Brain pericyte (primary cell): ENCODE measurements around the gene CNIH3.

Source experiments
- DNase-seq: peaks from one replicate; pipeline ENCODE4 v3.0.0-alpha.2; 2012; ENCODE audit warnings: low read depth, low spot score

CNIH3 gene

GRCh38 chr1:224743608-224744164 lies 127.6 kb downstream of the CNIH3 start:
- no peak for DNase-seq

- DNase-seq = no peak
These were observed 128.4 kb downstream of the CNIH3 start for GRCh38 chr1:224744521-224744920.

- DNase-seq = no peak
These were observed 129.3 kb downstream of the CNIH3 start for GRCh38 chr1:224745394-224745793.

GRCh38 chr1:224745924-224746323 lies 129.8 kb downstream of the CNIH3 start:
- DNase-seq = no peak

GRCh38 chr1:224747578-224747977 lies 131.5 kb downstream of the CNIH3 start:
- no peak for DNase-seq

DNA sequence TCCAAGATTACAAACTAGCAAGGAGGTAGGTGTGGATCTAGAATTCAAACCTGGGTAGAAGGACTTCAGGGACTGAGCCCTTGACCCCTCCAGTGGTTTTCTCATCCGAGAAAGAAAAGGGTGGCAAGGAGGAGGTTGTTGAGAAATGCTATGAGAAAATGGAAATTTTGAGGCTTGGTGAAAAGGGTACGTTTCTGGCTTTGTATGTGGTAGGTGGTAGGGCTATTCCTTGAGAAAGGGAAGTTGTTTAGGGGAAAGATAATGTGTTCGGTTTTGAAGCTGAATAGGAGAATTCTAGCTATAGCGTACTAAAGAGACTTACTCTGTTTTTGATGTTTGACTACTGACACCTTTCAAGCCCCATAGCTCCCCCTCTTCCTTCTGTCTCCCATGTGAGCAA lies 133.8 kb downstream of the CNIH3 start:
- DNase-seq = no peak

GRCh38 chr1:224751624-224752311 lies 135.7 kb downstream of the CNIH3 start:
- DNase-seq = no peak

DNA sequence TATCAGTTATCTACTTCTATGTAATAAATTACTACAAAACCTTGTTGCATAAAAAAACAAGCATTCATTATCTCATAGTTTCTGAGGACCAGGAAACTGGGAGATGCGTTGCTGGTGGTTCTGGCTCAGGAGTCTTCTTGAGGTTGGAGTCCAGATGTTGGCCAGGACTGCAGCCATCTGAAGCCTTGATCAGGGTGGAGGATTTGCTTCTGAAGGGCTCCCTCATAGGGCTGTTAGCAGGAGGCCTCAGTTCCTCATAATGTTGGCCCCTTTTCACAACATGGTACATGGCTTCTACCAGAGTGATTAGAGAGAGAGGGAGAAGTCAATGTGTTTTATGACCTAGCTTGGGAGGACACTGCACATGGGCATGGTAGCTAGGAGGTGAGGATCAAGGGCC lies 137.4 kb downstream of the CNIH3 start:
- DNase-seq = no peak

DNA sequence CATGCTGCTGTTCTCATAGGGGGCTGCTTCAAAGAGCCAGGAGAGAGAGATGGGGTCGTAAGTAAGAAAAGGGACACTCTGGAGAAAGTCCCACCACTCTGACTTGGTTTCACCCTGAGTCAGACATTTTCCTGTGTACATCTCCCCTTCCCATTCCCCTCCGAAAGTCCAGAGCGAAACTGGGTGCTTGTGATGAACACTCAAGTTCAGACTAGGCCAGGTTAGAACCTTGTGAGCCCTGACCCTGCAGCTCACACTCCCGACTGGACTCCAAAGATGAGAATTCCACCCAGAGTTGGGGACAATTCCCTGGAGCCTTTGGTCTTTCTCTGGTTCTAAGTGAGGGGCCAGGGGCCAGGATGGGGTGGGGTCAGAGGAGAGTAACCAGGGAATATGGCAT lies 139.5 kb downstream of the CNIH3 start:
- DNase-seq = no peak

GRCh38 chr1:224757508-224757907 lies 141.4 kb downstream of the CNIH3 start:
- DNase-seq = no peak

GRCh38 chr1:224759135-224759534 lies 143.0 kb downstream of the CNIH3 start:
- no peak for DNase-seq

- no peak for DNase-seq
These were observed 143.6 kb downstream of the CNIH3 start for GRCh38 chr1:224759681-224760091.

DNA sequence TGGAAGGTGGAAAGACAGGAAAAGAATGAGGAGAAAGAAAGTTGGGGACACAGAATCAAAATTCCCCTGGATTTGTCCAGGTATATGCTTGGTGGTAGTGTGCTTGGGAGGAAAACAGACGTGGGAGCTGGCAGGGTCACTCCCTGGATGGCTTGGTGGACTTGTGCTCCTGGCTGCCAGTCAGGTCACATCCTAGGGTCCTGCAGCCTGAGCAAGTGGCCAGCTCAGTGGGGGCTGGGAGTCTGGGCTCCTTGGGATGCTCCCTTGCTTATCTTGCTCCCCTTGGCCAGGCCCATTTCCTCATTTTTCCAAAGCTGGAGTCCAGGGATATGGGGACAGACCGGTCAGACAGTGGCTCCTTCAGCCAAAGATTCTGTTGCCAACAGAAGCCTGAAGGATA lies 144.0 kb downstream of the CNIH3 start:
- no peak for DNase-seq

DNA sequence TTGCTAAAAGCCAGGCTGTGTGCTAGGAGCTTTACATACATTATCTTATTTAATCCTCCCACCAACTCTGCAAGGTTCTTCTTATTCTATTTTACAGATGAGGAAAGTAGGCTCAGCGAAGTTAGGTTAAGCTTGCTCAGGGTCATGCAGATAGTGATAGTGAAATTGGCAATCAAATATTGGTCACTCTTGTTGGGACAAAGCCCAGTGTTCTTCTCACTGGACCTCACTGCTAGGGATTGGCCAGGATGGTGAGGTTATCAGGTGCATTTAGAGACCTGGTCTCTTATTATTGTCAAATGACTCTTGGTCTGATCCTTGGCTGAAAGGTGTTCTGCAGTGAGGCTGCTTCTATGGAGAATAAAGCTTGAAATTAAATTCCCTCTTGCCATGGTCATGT lies 145.1 kb downstream of the CNIH3 start:
- DNase-seq = no peak

DNA sequence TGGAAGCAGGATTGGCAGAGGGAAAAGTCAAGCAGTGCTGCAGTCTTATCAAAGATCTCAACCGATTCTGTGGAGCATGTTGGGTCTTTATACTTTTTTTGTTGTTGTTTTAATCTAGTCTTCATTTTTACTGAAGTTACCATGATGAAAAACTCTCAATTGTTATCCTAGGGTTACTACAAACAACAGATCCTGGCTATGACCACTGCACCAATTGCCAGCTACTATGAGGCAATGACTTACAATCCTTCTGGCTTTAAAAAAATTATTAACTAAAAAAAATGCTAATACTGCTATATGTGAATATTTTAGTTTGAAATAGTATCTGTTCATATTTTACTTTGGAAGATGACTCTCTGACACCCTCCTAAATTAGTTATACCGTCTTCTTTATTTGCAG lies 145.9 kb downstream of the CNIH3 start:
- no peak for DNase-seq

DNA sequence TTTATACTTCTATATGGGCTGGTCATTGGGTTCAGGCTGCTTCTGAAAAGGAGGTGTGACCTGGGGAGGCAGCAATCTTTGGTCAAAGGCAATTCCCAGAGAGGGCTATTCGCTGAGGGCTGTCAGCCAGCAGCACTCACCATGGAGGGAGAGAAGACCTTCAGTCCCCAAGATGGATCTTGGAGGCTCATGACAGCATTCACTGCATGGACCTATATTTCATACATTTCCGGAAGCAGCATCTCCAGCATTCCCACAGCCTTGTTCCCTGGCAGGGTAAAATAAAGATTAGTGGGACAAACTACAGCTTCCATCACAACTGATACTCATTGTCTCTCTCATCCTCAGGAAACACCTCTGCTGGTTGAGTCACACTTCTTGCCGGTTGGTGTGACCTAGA lies 146.6 kb downstream of the CNIH3 start:
- no peak for DNase-seq

GRCh38 chr1:224763126-224763775 lies 147.1 kb downstream of the CNIH3 start:
- no peak for DNase-seq

DNA sequence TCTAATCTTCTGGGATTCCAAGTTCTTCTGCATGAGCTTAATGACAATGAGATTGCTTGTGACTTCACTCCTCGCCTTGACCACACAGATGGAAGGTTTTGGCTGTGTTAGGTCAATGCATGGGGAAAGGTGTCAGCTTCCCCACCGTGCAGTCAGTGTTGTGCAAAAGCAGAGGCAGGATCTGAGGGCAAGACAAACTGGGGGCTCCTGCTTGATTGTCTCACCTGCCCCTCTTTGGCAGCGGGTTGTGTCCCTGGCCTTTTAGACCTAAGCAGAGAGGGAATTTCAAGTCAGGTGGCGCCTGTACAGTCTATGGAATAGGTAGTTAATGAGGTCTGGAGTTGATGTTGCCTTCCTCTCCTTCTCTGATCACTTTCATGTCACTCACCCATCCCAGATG lies 150.1 kb downstream of the CNIH3 start:
- DNase-seq = no peak

GRCh38 chr1:224767031-224767430 lies 150.9 kb downstream of the CNIH3 start:
- DNase-seq = no peak

- DNase-seq = no peak
These were observed 151.6 kb downstream of the CNIH3 start for GRCh38 chr1:224767676-224768075.

DNA sequence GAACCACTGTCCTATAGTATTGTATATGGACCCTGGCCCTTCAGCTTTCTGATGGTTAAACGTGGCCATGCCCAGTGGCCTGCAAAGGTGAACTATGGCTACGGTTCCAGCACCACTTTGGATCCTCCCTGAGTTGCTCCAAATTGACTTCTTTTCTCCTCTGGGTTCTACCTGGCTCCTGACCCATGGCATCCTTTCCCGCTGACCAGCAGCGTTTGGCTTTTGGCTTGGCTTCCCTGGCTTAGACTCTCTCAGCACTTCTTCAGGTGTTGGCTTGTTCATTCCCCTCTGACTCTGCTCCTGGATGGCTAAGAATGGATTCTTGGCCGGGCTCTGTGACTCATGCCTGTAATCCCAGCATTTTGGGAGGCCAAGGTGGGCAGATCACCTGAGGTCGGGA lies 152.9 kb downstream of the CNIH3 start:
- DNase-seq = no peak

DNA sequence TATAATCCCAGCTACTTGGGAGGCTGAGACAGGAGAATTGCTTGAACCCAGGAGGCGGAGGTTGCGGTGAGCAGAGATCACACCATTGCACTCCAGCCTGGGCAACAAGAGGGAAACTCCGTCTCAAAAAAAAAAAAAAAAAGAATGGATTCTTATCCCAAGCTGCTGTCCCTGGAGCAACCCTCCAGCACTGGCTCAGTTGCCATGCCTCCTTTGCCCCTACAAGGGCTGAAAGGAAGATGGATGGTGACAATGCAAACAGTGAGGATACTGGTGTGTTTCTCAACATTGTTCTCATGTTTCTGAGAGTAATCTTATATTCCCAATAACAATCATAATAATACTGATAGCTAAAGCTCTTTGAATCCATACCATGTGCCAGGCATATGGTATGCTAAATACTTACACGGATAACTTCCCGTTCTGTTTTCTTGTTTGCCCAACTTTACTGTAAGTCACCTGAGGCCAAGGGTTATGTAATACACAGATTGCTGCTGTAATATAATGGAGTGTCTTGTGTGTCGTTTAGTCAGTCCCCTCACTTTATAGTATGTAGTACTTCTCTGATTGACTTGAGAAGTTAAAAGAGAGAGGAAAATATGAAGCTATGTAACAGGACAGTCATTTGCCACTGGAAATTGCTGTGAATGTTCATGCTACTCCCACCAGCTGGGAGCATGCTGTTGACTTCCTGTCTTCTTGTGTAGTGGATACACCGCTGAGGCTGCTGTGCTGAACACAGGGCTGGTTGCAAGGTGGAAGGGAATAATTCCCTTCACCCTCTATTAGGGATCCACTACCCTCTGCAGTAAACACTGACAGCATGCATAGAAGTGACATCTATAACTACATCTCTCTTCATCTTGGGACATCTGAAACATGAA lies 153.6 kb downstream of the CNIH3 start:
- no peak for DNase-seq
